SKM-1 treated with dmso at 0.1 percent for 144 hours (cell line): Measurements from ENCODE around the gene SLC35D2.
"Not testable (repeated sequence)": the region's sequence is repeated elsewhere in the genome, so short reads cannot be mapped to it uniquely, and the experiment has no call there.

ENCODE experiments used
- DNase-seq: peaks from one replicate; lab custom pipeline; 2025; ENCODE audit not compliant: unreplicated experiment; lab: John Stamatoyannopoulos, UW

SLC35D2 gene

DNA sequence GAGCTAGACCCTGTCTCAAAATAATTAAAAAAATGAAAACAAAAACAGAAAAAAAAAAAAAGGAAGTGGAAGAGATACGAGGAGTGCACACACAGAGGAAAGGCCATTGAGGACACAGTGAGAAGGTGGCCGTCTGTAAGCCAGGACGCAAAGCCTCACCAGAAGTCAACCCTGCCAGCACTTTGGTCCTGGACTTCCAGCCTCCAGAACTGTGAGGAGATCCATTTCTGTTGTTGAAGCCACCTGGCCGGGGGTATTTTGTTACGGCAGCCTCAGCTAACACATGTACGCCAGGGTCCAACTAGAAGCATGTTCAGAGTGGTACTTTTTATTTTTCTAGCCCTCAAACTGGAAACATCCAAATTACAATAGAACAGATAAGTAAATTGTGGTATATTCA lies 21.8 kb downstream of the SLC35D2 start:
- DNase-seq: no peak

DNA sequence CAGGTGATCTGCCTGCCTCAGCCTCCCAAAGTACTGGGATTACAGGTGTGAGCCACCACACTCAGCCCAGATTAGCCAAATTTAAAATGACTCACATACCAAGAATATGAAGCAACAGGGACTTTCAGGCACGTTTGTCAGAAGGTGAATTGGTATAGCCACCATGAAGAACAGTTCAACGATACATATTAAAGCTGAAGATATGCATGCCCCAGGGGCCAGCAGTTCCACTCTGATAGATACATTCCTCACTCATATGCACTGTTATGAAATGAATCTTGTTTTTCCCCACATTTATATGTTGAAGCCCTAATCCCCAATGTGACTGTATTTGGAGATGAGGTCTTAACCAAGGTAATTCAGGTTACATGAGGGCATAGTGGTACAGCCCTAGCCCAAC lies 22.5 kb downstream of the SLC35D2 start:
- DNase-seq: no peak

DNA sequence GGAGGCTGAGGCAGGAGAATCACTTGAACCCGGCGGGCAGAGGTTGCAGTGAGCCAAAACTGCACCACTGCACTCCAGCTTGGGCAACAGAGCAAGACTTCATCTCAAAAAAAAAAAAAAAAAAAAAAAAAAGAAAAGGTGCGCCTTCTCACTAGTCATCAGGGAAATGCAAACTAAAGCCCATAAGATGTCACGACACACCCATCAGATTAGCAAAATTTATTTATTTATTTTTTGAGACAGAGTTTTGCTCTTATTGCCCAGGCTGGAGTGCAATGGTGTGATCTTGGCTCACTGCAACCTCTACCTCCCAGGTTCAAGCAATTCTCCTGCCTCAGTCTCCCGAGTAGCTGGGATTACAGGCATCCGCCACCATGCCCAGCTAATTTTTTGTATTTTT lies 23.0 kb downstream of the SLC35D2 start:
- DNase-seq: not testable (repeated sequence)

DNA sequence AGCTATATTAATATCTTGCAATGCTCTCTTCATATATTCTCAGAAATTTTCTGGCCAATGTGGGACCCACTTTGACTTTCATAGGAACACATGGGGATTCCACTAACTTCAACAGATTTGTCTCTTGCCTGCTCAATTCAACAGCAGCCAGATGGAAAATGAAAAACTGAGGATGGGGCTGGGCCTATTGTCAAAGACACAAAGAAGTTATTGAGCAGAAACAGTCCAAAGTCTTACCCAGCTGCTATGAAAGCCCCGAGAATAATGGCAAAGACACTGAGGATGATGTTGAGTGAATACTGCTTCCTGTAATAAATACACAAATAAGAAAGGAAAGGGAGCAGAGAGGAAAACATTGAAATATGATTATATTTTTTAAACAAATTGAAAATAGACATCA lies 32.6 kb downstream of the SLC35D2 start:
- DNase-seq: no peak

DNA sequence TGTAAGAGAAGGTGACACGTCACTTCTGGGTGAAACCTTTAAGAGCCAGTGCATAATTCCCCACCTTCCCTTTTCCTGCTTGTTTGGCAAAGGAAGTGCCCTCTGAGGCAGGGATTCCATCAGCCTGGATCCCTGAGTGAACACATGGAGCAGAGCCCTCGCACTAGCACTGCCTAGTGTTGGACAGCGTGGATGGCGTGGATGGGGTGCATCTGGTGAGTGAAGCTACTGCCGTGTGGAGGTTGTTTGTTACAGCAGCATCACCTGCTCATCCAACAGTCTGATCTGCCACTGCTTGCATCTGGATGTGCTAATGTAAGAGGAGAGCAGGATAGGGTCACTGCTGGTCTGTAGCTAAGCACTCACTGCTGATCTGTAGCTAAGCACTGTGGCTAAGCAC lies 35.2 kb downstream of the SLC35D2 start:
- DNase-seq: no peak

DNA sequence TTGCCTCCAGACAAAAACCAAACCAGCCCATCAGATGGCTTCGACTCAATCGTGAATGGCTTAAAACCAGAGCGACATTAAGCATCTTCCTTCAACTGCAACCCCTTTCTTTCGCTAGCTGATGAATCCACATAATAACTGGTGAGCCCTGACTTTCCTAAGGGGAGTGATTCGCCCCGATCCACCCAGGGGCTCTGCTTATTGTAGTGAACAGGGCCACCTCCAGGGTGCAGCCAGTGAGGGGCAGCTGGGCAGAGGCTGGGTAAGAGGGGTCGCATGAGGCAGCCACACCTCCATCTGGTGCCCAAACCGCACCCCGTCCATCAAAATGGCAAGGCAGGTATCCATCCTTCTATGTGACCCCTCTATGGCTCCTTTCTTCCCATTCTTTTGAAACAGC lies 38.0 kb downstream of the SLC35D2 start:
- DNase-seq: no peak

DNA sequence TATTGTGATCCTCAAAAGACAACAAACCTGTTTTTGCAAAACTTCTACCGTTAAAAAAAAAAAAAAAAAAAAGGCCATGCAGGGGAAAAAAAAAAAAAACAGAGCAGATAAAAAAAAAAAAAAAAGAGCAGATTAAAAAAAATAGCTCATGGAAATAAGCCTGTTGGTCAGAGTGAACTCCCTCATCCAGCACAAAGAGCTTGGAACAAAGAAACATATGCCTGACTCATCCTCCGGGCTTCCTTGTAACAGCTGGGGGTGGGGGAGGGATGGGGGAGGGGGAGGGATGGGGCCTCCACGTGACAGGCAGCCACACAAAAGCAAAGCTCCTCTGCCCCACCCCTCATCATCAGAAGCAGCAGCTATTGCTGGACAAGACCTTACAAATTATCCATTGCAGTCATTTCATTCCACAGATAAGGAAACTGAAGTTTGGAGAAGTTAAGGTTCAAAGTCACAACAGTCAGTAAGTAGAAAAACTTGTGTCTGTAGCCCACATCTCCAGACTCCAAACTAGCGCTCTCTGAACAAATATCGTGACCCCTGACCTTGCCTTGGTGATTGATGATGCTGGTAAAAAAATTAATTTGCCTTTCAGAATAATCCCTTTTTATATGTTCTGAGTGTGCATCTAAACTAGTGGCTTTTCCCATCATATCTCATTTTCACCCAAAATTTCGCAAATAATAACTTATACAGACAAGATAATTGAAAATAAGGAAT lies 38.9 kb downstream of the SLC35D2 start:
- no peak for DNase-seq

DNA sequence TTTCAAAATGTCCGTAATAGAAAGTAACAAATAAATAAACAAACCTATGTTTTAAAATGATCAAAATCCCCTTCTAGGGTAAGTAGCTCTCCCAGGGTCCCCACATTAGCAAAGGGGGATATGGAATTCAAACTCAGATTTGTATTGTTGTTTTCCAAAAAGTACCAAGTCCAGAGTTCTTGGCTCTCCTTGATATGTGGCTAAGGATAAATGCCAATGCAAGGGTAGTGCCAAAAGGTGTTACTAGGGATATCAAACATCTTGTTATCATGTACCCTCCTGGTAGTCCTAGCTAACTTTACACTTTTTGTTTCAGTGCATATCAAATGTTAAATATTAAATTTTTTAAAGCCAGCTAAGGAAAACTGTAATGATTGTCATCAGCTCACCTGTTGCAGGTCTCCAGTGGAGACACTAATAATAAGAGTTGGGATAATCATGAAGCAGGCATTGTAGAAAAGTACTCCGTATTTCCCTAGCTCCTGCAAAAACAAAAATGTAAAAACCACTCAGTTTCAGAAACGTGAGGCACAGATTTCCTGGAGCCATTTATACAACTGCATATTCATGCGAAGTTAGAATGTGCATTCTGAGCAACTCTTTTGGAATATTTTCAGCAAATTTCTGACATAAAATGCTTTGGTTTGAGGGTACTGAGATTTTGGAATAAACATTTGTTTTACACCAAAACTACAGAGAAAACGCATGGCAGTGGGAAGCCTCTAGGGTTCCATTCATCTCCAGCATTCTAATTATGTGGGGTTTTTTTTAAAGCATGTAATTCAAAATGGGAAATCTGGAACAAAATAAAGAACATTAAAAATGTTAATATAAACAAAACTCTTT lies 39.8 kb downstream of the SLC35D2 start:
- no peak for DNase-seq

DNA sequence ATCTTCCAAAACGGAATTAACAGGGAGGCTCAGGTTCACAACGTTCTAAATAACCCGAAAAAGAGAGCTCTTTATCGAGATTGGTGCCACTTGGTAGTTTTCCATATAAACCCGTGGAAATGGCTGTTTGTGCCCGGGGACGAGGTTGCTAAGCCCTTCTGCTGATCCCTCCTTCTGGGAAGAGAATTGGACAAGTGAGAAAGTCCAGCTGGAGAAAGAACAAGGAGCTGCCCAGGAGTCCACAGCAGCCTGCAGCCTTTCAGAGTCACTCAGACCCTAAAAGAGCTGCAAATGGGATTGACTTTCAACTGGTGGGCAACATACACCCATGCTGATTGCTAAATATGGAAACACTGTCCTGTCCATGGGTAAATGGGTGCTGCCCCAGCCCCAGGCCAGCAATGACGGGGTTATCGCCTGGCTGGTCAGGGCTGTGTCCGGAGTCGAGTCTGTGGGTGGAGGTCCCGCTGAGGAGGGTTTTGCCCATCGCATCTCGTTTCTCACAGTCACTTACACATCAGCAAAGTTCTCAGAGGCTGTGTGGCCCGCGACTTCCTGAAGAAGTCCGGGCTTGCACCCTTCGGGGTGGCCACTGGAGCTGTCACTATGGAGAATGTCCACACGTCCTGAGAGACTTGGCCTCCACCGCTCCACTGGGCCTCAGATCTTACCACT lies 40.8 kb downstream of the SLC35D2 start:
- no peak for DNase-seq

DNA sequence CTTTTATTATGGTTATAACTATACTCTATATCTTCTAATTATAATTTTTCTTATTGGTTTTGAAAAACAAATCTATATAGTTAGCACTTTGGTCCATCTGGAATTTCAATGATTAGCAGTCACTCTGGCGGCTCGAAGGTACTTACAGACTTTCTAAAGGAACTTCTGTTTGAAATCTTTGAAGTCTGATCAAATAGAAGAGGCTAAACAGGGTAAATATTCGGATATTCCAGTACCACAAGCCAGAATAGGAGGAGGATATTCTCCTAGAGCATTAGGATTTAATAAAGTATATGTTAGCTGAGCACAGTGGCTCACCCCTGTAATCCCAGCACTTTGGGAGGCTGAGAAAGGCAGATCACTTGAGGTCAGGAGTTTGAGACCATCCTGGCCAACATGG lies 42.8 kb downstream of the SLC35D2 start:
- DNase-seq: no peak

DNA sequence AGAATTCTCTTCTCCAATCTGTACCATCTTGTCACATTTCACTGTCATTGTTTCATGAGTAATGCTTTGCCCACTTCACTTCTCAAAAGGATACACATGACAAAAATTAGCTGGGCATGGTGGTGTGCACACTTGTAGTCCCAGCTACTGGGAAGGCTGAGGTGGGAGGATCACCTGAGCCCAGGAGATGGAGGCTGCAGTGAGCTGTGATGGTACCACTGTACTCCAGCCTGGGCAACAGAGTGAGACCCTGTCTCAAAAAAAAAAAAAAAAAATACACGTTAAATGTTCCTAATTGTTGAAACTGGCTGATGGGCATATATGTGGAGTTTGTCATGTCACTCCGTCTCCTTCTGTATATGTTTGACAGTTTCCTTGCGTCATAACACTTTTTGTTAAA lies 45.2 kb downstream of the SLC35D2 start:
- DNase-seq: no peak

DNA sequence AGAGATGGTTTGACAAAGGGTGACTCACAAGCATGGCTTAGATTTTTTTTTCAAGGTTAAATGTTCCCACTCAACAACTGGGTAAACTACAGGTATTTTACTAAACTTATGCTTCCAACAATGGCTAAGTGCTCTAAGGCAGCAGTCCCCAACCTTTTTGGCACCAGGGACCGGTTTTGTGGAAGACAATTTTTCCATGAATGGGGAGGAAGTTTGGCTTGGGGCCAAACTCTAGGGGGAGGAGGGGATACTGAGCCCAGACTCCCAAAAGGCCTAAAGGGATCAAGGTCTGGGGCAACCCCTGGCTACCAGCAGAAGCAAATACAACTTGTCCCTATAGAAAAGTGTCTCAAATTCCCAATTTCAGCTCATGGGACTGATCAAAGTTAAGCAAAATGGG lies 49.6 kb downstream of the SLC35D2 start:
- no peak for DNase-seq

DNA sequence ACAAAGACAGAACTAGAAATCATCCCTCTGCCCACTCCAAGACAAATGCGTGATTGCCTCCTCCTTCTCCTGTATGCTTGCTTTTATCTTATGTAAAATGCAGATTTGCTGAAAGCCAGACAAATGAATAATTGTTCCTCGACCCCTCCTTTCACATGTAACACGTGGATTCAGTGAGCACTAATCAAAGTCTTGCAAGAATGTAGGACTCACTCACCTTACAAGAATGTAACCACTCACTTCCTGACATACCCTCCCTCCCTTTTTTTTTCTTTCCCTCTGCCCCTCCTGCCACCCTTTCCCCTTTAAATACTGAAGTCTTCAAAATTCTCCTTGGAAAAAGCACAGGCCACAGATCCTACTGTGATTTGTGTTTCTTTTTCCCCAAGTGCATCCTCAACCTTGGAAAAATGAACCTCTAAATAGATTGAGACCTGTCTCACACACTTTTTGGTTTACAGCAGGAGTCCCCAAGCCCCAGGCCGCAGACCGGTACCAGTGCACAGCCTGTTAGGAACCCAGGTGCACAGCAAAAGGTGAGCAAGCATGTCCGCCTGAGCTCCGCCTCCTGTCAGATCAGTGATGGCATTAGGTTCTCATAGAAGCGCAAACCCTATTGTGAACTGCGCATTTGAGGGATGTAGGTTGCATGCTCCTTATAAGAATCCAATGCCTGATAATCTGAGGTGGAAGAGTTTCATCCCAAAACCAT lies 52.1 kb downstream of the SLC35D2 start:
- no peak for DNase-seq

DNA sequence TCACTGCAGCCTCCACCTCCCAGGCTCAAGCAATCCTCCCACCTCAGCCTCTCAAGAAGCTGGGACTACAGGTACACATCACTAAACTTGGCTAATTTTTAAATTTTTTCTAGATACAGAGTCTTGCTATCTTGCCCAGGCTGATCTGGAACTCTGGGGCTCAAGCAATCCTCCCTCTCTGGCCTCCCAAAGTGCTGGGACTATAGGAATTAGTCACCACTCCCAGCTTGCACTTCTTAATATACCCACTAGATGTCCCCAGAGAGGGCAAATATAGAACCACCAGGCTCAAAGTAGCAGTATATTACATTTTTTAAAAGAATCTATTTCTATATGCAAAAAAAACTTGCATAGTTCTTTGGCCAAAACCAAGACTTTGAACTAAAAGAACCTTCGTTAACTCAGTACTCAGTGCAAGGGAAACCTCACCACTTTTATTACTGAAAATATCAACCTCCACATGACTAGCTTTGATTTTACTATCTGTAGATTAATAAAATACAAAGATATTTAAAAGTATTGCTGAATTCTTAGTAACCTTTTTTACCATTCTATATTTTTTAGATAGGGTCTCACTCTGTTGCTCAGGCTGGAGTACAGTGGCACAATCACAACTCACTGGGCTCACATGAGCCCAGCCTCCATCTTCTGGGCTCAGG lies 55.7 kb downstream of the SLC35D2 start:
- DNase-seq: peak; percentile 1

DNA sequence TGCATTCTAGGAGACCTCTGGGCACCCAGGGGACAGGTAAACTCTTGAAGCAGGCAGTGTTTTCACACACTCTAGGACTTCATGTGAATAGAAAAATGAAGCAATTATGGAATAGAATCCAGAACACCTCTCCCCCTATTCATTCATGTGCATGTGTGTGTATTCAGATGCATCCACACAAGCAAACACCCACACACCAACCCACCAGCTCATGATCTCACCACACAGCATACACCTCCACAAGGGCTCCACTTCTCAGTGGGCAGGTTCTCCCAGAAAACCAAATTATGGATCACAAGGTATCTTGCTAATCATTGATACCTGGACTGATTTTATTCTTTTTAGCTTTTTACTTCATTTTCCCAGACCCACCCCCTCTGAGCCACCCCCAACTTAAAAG lies 60.3 kb downstream of the SLC35D2 start:
- DNase-seq: no peak

DNA sequence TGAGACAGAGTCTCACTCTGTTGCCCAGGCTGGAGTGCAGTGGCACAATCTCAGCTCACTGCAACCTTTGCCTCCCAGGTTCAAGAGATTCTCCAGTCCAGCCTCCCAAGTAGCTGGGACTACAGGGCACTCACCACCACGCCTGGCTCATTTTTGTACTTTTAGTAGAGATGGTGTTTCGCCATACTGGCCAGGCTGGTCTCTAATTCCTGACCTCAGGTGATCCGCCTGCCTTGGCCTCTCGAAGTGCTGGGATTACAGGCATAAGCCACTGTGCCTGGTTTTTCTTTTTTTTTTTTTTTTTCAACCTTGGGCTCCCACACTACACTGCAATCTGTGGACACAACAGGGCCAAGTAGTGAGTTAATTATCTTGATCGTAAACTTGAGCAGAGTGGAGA lies 60.8 kb downstream of the SLC35D2 start:
- not testable (repeated sequence) for DNase-seq

DNA sequence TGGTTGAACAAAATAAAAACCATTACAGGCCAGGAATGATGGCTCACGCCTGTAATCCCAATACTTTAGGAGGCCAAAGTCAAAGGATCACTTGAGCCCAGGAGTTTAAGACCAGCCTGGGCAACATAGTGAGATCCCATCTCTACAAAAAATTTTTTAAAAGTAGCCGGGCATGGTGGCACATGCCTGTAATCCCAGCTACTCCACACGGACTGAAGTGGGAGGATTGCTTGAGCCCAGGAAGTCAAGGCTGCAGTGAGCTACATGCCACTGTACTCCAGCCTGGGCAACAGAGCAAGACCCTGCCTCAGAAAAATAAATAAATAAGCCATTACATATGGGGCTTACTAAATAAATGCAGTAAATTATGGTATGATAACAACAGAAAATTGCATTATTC lies 61.3 kb downstream of the SLC35D2 start:
- DNase-seq: not testable (repeated sequence)

DNA sequence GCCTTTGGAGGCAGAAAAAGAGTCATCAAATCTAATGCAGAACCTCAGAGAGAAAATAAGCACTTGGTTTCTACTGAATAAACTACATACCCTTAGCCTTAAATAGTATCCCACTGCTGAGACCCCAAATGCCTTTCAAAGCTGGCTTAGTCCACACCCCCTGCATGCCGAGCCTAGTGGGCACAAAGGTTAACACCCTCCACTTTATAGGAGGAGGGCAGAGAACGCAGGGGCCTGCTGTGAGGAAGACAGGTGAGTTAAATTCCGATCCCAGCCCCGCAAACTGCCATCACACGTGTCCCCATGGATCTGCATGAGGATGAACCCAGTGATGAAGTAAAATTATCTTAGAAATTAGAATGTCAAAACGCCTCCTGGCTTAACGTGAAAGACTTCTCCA lies 62.0 kb downstream of the SLC35D2 start:
- DNase-seq: no peak

DNA sequence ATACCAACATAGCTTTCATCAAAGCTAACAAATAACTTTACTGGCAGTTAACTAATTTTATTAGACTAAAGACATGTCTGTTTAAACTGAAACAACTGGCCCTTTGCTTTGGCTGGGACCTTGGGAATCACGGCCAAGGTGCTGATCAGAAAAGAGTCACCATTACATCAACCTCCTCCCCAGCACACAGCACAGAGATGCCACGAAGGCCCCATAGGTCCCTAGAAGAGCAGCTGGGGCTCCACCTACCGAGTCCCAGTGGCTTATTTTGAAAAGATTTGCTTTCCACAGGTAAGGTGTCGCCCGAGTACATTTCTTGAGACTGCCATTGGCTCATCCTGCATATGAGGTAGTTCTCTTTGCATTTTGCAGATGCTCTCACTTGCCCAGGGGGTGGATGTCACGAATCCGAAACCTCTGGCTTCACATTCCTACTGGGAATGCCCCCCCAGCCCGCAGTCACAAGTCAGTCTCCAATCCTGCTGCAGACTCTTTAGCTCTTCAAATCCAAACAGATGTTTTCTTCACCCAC lies 62.7 kb downstream of the SLC35D2 start:
- DNase-seq: no peak

DNA sequence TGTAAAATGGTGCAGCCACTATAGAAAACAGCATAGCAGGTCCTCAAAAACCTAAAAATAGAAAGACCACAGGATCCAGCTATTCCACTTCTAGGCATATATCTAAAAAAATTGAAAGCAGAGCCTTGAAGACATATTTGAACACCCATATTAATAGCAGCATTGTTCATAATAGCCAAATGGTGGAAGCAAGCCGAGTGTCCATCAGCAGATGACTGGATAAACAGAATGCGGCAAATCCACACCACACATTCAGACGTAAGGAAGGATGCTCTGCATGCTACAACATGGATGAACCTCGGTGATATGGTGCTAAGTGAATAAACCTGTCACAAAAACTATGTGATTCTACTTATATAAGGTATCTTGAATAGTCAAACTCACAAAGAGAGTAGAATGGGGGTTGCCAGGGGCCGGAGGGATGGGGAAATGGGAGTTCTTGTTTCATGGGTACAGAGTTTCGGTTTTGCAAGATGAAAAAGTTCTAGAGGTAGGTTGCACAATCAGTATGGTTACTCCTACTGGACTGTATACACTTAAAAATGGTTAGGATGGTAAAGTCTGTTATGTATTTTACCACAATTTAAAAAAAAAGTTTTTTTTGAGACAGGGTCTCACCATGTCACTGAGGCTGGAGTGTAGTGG lies 64.5 kb downstream of the SLC35D2 start:
- DNase-seq: peak; percentile 39
